Measurements from ENCODE around the gene MRTFB.
A peak's percentile ranks its signal among the peaks of the same experiment; 100 is the strongest.

Gene MRTFB

DNA sequence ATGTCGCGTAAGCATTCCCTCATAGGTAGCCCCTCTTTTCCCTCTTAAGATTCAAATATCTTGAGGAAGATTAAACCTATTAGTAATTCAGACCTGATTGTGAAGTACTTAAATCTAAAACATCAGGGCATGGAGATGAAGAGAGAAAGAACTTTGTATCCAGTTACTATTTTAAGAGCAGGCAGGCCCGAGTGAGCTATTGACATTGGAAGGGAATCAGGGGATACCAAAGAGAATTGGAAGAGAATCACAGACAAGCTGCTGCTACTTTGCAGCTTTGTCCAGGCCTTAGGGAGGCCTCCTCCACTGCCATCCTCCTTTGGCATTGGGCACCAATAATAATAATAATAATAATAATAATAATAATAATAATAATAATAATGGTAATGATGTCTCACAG, 170.5 kb downstream of the MRTFB start:
- DNase-seq (ENCODE audit: low spot score), result no peak
- in situ Hi-C loops (cut with MboI; ENCODE audit: low sequenced_read_pairs, unreplicated experiment), result no loop called here

DNA sequence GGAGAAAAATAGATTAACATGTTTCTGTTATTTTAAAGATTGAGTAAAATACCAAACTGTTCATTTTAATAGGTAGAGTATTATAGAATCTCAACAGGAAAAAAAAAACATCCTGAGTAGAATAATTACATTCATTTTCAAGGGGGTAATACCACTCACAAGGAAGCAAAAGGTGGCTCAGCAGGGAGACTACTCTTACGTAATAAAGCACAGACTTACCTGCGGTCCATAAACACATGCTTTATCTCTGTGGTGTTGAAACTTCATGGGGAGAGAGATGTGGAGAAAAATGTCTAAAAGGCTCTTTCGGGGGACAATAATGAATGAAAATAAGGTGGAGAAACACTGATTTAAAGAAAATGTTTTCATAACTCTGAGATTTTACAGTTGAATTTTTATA, 171.7 kb downstream of the MRTFB start:
- TF ChIP-seq, protein P1, sequence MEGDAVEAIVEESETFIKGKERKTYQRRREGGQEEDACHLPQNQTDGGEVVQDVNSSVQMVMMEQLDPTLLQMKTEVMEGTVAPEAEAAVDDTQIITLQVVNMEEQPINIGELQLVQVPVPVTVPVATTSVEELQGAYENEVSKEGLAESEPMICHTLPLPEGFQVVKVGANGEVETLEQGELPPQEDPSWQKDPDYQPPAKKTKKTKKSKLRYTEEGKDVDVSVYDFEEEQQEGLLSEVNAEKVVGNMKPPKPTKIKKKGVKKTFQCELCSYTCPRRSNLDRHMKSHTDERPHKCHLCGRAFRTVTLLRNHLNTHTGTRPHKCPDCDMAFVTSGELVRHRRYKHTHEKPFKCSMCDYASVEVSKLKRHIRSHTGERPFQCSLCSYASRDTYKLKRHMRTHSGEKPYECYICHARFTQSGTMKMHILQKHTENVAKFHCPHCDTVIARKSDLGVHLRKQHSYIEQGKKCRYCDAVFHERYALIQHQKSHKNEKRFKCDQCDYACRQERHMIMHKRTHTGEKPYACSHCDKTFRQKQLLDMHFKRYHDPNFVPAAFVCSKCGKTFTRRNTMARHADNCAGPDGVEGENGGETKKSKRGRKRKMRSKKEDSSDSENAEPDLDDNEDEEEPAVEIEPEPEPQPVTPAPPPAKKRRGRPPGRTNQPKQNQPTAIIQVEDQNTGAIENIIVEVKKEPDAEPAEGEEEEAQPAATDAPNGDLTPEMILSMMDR (IDR thresholded peaks at IDR 0.05; ENCODE audit: borderline replicate concordance, control extremely low read depth, extremely low read depth, insufficient read depth, missing control alignments), result no peak
- no peak for DNase-seq (ENCODE audit: low spot score)
- in situ Hi-C loops (cut with MboI; ENCODE audit: low sequenced_read_pairs, unreplicated experiment), result no loop called here

More for the DNA sequence above, 170.5 kb downstream of the MRTFB start:
- TF ChIP-seq, protein P1 (IDR thresholded peaks at IDR 0.05; ENCODE audit: borderline replicate concordance, control extremely low read depth, extremely low read depth, insufficient read depth, missing control alignments), result no peak

DNA sequence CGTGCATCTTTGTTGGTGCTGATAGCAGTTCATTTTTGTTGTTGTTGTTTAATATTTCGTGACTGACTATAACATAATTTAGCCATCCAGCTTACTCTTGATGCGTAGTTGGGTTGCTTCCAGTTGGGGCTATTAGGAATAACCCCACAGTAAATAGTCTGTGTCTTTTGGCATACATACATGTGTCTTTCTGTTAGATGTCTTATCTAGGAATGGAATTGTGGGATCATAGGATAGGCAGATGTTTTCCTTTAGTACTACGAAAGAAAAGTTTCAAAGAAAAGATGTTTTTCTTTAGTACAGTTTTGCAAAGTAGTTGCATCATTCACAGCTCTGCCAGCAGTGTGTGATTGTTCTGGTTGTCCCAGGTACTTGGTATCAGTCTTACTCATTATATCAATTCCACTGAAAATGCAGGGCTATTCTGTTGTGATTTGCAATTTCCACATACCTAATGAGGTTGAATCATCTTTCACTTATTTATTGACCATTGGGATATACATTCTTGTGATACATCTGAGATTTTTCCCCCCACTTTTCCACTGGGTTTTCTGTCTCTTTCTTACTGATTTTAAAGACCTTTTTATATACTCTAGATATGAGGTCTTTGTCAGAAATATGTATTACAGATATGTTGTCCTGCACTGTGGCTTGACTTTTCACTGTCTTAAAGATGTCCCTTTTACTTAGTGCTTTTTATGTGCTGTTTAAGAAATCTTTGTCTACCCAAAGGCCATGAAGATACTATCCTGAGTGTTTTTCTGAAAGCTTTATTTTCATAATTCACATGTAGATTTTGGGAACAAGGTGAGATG, 173.3 kb downstream of the MRTFB start:
- no peak for DNase-seq (ENCODE audit: low spot score)
- TF ChIP-seq, protein P1 (IDR thresholded peaks at IDR 0.05; ENCODE audit: borderline replicate concordance, control extremely low read depth, extremely low read depth, insufficient read depth, missing control alignments), result no peak
- in situ Hi-C loops (cut with MboI; ENCODE audit: low sequenced_read_pairs, unreplicated experiment), result no loop called here

DNA sequence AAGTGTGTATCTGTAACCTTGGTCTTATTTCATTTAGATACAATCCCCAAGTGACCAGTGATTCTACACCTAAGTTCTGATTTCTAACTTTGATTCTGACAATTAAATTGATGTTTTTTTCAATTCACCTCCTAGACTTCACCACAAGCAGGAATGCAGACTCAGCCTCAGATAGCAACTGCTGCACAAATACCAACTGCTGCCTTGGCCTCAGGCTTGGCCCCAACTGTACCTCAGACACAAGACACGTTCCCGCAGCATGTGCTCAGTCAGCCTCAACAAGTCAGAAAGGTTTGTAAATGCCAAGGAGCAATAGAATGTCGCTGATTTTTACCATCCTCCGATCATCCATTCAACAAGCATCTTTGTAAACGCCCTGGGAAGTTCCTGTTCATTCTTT, 177.7 kb downstream of the MRTFB start:
- TF ChIP-seq, protein P1 (IDR thresholded peaks at IDR 0.05; ENCODE audit: borderline replicate concordance, control extremely low read depth, extremely low read depth, insufficient read depth, missing control alignments), result no peak
- in situ Hi-C loops (cut with MboI; ENCODE audit: low sequenced_read_pairs, unreplicated experiment), result no loop called here
- DNase-seq (ENCODE audit: low spot score), result no peak

DNA sequence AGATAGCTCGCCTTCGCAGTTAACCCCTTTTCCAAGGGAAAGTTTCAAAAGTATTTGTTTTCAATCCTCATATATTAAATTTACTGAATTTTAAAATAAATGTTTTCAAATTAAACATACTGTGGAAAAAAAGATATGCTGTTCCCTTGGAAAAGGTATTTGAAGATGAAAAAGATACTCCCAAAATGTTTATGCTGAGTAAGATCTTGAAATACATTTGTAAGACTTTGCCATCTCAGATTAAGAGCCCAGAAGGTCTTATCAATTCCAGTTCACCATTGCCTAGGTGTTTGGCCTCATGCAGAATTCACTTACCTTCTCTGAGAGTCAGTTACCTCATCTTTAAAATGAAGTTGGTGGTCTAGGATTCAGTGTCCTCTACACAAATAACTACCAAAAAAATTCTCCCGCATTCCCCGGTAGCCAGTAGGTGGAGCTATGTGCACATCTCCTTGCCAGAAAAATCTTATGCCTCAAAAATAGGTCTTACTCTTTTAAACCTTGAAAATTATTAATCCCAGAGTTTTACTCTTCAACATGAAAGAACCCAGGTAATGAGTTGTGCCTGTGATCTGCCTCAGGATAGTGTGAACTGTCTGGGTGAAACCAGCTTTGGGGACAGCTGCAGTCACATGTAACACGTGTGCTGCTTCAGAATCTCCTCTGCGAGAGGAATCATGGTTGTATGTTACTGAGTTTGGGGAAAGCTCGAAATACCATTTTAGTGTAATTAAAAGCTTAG, 178.3 kb downstream of the MRTFB start:
- in situ Hi-C loops (cut with MboI; ENCODE audit: low sequenced_read_pairs, unreplicated experiment), result no loop called here
- TF ChIP-seq, protein P1 (IDR thresholded peaks at IDR 0.05; ENCODE audit: borderline replicate concordance, control extremely low read depth, extremely low read depth, insufficient read depth, missing control alignments), result peak; percentile 74
- peak; percentile 60 for DNase-seq (ENCODE audit: low spot score)

DNA sequence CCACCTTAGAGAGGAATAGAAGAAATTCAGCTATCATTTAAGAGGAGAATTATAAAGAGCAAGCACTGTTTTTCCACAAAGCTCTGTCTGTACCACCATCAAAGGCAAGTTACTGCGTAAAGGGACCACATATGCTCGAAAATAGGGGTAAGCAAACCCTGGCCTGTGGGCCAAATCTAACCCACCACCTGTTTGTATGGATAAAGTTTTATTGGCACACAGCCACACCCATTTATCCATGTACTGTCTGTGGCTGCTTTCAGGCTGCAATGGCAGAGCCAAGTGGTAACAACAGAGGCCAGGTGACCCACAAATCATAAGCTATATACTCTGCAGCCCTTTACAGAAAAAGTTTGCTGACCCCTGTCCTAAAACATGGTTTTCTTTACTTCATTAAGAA, 180.3 kb downstream of the MRTFB start:
- DNase-seq (ENCODE audit: low spot score), result no peak
- in situ Hi-C loops (cut with MboI; ENCODE audit: low sequenced_read_pairs, unreplicated experiment), result no loop called here
- TF ChIP-seq, protein P1 (IDR thresholded peaks at IDR 0.05; ENCODE audit: borderline replicate concordance, control extremely low read depth, extremely low read depth, insufficient read depth, missing control alignments), result no peak
